HCT116 (cell line): ENCODE results near the gene RADIL. TPM values are rescaled to one million over a fixed set of nuclear protein-coding genes. Genes with fewer than 3 reads are reported as not detected.

Source experiments
- ATAC-seq: fragments of 200-7000 bp; cut with Tn5 transposase; 2 replicates; pipeline ENCODE4 v1.9.1; 2020; ENCODE audit warnings: mild to moderate bottlenecking, moderate library complexity
- BruUV-seq: library from RNA; stranded (reverse); fragments of 400-500 nt; replicated peaks from 2 replicates; lab custom pipeline; 2021; lab: Mats Ljungman, UMichigan
- CTCF ChIA-PET: fragments of 300-600 bp; sonication (Branson Sonifier 250); formaldehyde crosslinking; loops from one replicate; lab custom pipeline; 2021; ENCODE audit warnings: antibody characterized with exemption; lab: Charles Lee
- POLR2A ChIA-PET: fragments of 300-600, 350-600 bp; sonication (Branson Sonifier 250); formaldehyde crosslinking; loops from one replicate; lab custom pipeline; 2021; ENCODE audit warnings: antibody characterized with exemption; lab: Charles Lee
- RAD21 ChIA-PET, 2 experiments: fragments of 300-600 bp; sonication (Branson Sonifier 250); formaldehyde crosslinking; loops; one replicate each; lab custom pipeline; 2023; ENCODE audit warnings: low total read pairs in 2 of 2; ENCODE audit not compliant: uncharacterized antibody in 2 of 2, unreplicated experiment in 2 of 2, low non-redundant PET in 1 of 2; lab: Charles Lee
- DNase-seq: peaks from one replicate; pipeline ENCODE4 v3.0.0-alpha.2; 2010; ENCODE audit warnings: low read depth, low spot score
- H2AFZ ChIP-seq: fragments of 200-600 bp; shearing (Covaris generic), sonication (generic); 2 replicates; pipeline ENCODE4 v1.6.1; 2017; ENCODE audit warnings: low read depth, mixed run types, mixed read lengths, antibody characterized with exemption, low read length; ENCODE audit not compliant: poor library complexity, severe bottlenecking
- H3K27ac ChIP-seq: 2 replicates; pipeline ENCODE4 v1.5.1; 2012; ENCODE audit warnings: low read depth, low read length
- H3K27me3 ChIP-seq: fragments of 200-600 bp; sonication (generic); 2 replicates; pipeline ENCODE4 v1.6.1; 2016; ENCODE audit warnings: mixed run types, low read length, mixed read lengths; ENCODE audit not compliant: insufficient read depth
- H3K36me3 ChIP-seq, 2 experiments: fragments of 200-500 bp in 1 of 2; fragments of 200-600 bp in 1 of 2; sonication (Bioruptor generic) in 1 of 2; sonication (generic) in 1 of 2; 2 replicates each; pipeline versions ENCODE4 v1.5.1 to v1.6.1; 2014 to 2016; ENCODE audit warnings: low read length in 2 of 2, inconsistent platforms in 1 of 2, mixed read lengths in 1 of 2, mixed run types in 1 of 2; ENCODE audit not compliant: insufficient read depth in 2 of 2, control insufficient read depth in 1 of 2
- H3K4me1 ChIP-seq, 2 experiments: fragments of 200-600 bp in 1 of 2; sonication (generic) in 1 of 2; 2 replicates each; pipeline versions ENCODE4 v1.5.1 to v1.6.1; 2012 to 2017; ENCODE audit warnings: low read length in 2 of 2, inconsistent platforms in 1 of 2, mild to moderate bottlenecking in 1 of 2, mixed read lengths in 1 of 2, mixed run types in 1 of 2, moderate library complexity in 1 of 2; ENCODE audit not compliant: insufficient read depth in 2 of 2, control insufficient read depth in 1 of 2
- H3K4me2 ChIP-seq: fragments of 200-600 bp; sonication (generic); 2 replicates; pipeline ENCODE4 v1.6.1; 2017; ENCODE audit warnings: mixed run types, low read length, mixed read lengths
- H3K4me3 ChIP-seq, 2 experiments: fragments of 200-600 bp in 1 of 2; sonication (generic) in 1 of 2; replicated peaks in 1 of 2; 2 replicates each; pipeline ENCODE4 v1.5.1; 2011 to 2016; ENCODE audit warnings: low read length in 2 of 2, control low read depth in 1 of 2, low read depth in 1 of 2, mild to moderate bottlenecking in 1 of 2, mixed read lengths in 1 of 2, mixed run types in 1 of 2
- H3K79me2 ChIP-seq: fragments of 200-600 bp; sonication (generic); 2 replicates; pipeline ENCODE4 v1.6.1; 2017; ENCODE audit warnings: mild to moderate bottlenecking, mixed run types, low read length, moderate library complexity, mixed read lengths; ENCODE audit not compliant: insufficient read depth
- H3K9ac ChIP-seq: fragments of 200-600 bp; sonication (generic); 2 replicates; pipeline ENCODE4 v1.6.1; 2016; ENCODE audit warnings: low read length, mixed read lengths
- H3K9me2 ChIP-seq: fragments of 200-600 bp; sonication (generic), shearing (Covaris generic); 2 replicates; pipeline ENCODE4 v1.6.1; 2017; ENCODE audit warnings: mixed run types, mild to moderate bottlenecking, moderate library complexity; ENCODE audit not compliant: insufficient read depth
- H3K9me3 ChIP-seq, 2 experiments: fragments of 200-500 bp in 1 of 2; fragments of 200-600 bp in 1 of 2; sonication (Bioruptor generic) in 1 of 2; sonication (generic) in 1 of 2; 2 replicates each; pipeline ENCODE4 v1.6.1; 2014 to 2017; ENCODE audit warnings: low read length in 2 of 2, mixed read lengths in 2 of 2, inconsistent platforms in 1 of 2, low read depth in 1 of 2, mild to moderate bottlenecking in 1 of 2, mixed run types in 1 of 2, moderate library complexity in 1 of 2; ENCODE audit not compliant: control insufficient read depth in 1 of 2, insufficient read depth in 1 of 2
- H4K20me1 ChIP-seq: fragments of 200-600 bp; sonication (generic), shearing (Covaris generic); 2 replicates; pipeline ENCODE4 v1.6.1; 2017; ENCODE audit warnings: mixed run types, mild to moderate bottlenecking, moderate library complexity; ENCODE audit not compliant: insufficient read depth
- CEBPB ChIP-seq: IDR thresholded peaks from 2 replicates; pipeline ENCODE4 v1.6.1; 2012; ENCODE audit warnings: low read depth
- ELF1 ChIP-seq: IDR thresholded peaks from 2 replicates; pipeline ENCODE4 v1.6.1; 2012; ENCODE audit warnings: low read depth, borderline replicate concordance
- EZH2 ChIP-seq: fragments of 200-600 bp; sonication (generic); IDR thresholded peaks from 2 replicates; pipeline ENCODE4 v1.6.1; 2017; ENCODE audit warnings: antibody characterized with exemption, mixed run types
- JUND ChIP-seq: IDR thresholded peaks from 2 replicates; pipeline ENCODE4 v1.6.1; 2012
- MAX ChIP-seq: IDR thresholded peaks from 2 replicates; pipeline ENCODE4 v1.6.1; 2012
- POLR2A ChIP-seq: IDR thresholded peaks from 2 replicates; pipeline ENCODE4 v1.7.0; 2011; ENCODE audit warnings: borderline replicate concordance; ENCODE audit not compliant: insufficient read depth, insufficient read length; ENCODE audit errors: extremely low read depth
- POLR2AphosphoS5 ChIP-seq: IDR thresholded peaks from 2 replicates; pipeline ENCODE4 v1.6.1; 2011; ENCODE audit warnings: mild to moderate bottlenecking, low read depth, low read length, moderate library complexity
- RAD21 ChIP-seq: IDR thresholded peaks from 2 replicates; pipeline ENCODE4 v1.6.1; 2012; ENCODE audit warnings: low read depth, mild to moderate bottlenecking
- SP1 ChIP-seq: IDR thresholded peaks from 2 replicates; pipeline ENCODE4 v1.6.1; 2012; ENCODE audit warnings: low read depth
- SRF ChIP-seq: IDR thresholded peaks from 2 replicates; pipeline ENCODE4 v1.6.1; 2012; ENCODE audit warnings: low read depth
- TCF7L2 ChIP-seq: IDR thresholded peaks from 2 replicates; pipeline ENCODE4 v1.7.0; 2011; ENCODE audit warnings: borderline replicate concordance, inconsistent platforms; ENCODE audit not compliant: insufficient read depth, insufficient read length; ENCODE audit errors: extremely low read depth
- YY1 ChIP-seq: IDR thresholded peaks from 2 replicates; pipeline ENCODE4 v1.6.1; 2011; ENCODE audit warnings: low read length, low read depth, moderate library complexity, mild to moderate bottlenecking; ENCODE audit not compliant: insufficient replicate concordance; ENCODE audit errors: extremely low read depth
- ZBTB33 ChIP-seq: IDR thresholded peaks from 2 replicates; pipeline ENCODE4 v1.6.1; 2011; ENCODE audit warnings: mild to moderate bottlenecking, low read length, moderate library complexity; ENCODE audit not compliant: insufficient replicate concordance; ENCODE audit errors: extremely low read depth
- ZNF274 ChIP-seq: fragments of 200-500 bp; sonication (Bioruptor generic); IDR thresholded peaks from 2 replicates; pipeline ENCODE4 v1.6.1; 2014; ENCODE audit warnings: mild to moderate bottlenecking, low read depth, low read length, inconsistent platforms
- intact Hi-C: fragments of 100-400 bp; cut with micrococcal nuclease; formaldehyde crosslinking; loops from 2 replicates; pipeline ENCODE4 v1.10.0; 2022
- total RNA-seq: library from RNA; stranded (reverse); gene quantifications from one replicate; pipeline ENCODE4 v1.2.1, GENCODE V29; 2021; ENCODE audit not compliant: unreplicated experiment

The RADIL gene
- total RNA-seq, 1 experiment from 2014 or later: 5.3 TPM

- Histone ChIP-seq H3K4me3 (no peak overlapping the region), H3K9ac (no peak overlapping the region), H3K4me2 (no peak overlapping the region), H3K9me2 (no peaks in the 10 kb centered on the region), H3K36me3 (no peaks in the 10 kb centered on the region), H2AFZ (no peak overlapping the region), H3K4me1 (no peaks in the 10 kb centered on the region), H3K27ac (no peak overlapping the region), H3K9me3 (no peaks in the 10 kb centered on the region), H3K27me3 (no peaks in the 10 kb centered on the region), H3K79me2 (no peaks in the 10 kb centered on the region), H4K20me1 (no peaks in the 10 kb centered on the region)
- POLR2A ChIA-PET: no interaction called here
- no TSS peak for BruUV-seq
- no peak for TF ChIP-seq JUND
- TF ChIP-seq POLR2AphosphoS5: no peak
- TF ChIP-seq ZNF274: no peak
- TF ChIP-seq RAD21: no peak
- RAD21 ChIA-PET: interaction anchor here in 1 of 2 experiments (0.7 kb wide), 1 partner anchor 314 kb away, joined by 5 read pairs; no protein-coding TSS in a partner anchor
- ATAC-seq (no peak), DNase-seq (no peak)
- CTCF ChIA-PET: no interaction called here
- intact Hi-C loops: no loop called here
Measured at GRCh38 chr7:4800926-4801838, 82.3 kb downstream of the RADIL start.

GRCh38 chr7:4800487-4800886, 83.0 kb downstream of the RADIL start:
- CTCF ChIA-PET: no interaction called here
- no peak overlapping the region for H3K9ac ChIP-seq
- no peaks in the 10 kb centered on the region for H3K9me2 ChIP-seq
- RAD21 ChIA-PET: no interaction called here
- no peak for DNase-seq
- TF ChIP-seq ZNF274: no peak
- TF ChIP-seq ZBTB33: no peak
- no peak for TF ChIP-seq CEBPB
- TF ChIP-seq YY1: no peak
- no peak for TF ChIP-seq TCF7L2
- TF ChIP-seq ELF1: no peak
- no peak for TF ChIP-seq EZH2
- no peak for TF ChIP-seq POLR2A
- TF ChIP-seq SRF: no peak
- no peak for TF ChIP-seq MAX
- no peak for TF ChIP-seq SP1
- TF ChIP-seq JUND: no peak
- no peak overlapping the region for H3K4me2 ChIP-seq
- H3K9me3 ChIP-seq: no peaks in the 10 kb centered on the region
- no peaks in the 10 kb centered on the region for H3K36me3 ChIP-seq
- POLR2A ChIA-PET: no interaction called here
- BruUV-seq: no TSS peak
- no peaks in the 10 kb centered on the region for H3K27me3 ChIP-seq
- ATAC-seq: no peak
- no peak overlapping the region for H3K4me3 ChIP-seq
- H3K27ac ChIP-seq: no peak overlapping the region
- H3K4me1 ChIP-seq: no peaks in the 10 kb centered on the region
- intact Hi-C loops: no loop called here
- no peaks in the 10 kb centered on the region for H3K79me2 ChIP-seq
- no peak overlapping the region for H2AFZ ChIP-seq
- no peaks in the 10 kb centered on the region for H4K20me1 ChIP-seq
